GM12878 (cell line): ENCODE data around the gene MARK4. TPM values are rescaled to one million over a fixed set of nuclear protein-coding genes. Genes with fewer than 3 reads are reported as not detected.

ENCODE experiments used
- ATAC-seq: fragments of 200-7000 bp; cut with Tn5 transposase; 3 replicates; pipeline ENCODE4 v1.9.1; 2020; ENCODE audit warnings: mild to moderate bottlenecking, moderate library complexity
- BruUV-seq: library from RNA; stranded (reverse); fragments of 400-500 nt; replicated peaks from 2 replicates; lab custom pipeline; 2021; lab: Mats Ljungman, UMichigan
- CTCF ChIA-PET: fragments of 300-600 bp; sonication (Branson Sonifier 250); formaldehyde crosslinking; extraction: SDS; loops from one replicate; lab custom pipeline; 2021; ENCODE audit warnings: inconsistent platforms; lab: Yijun Ruan, JAX
- POLR2A ChIA-PET: fragments of 350-600 bp; formaldehyde crosslinking; extraction: SDS; loops from one replicate; lab custom pipeline; 2021; ENCODE audit warnings: inconsistent platforms; lab: Charles Lee
- RAD21 ChIA-PET: fragments of 300-600 bp; sonication (Branson Sonifier 250); formaldehyde crosslinking; loops from one replicate; lab custom pipeline; 2023; ENCODE audit warnings: antibody characterized with exemption; ENCODE audit not compliant: unreplicated experiment; lab: Charles Lee
- SMC1A ChIA-PET: fragments of 300-600 bp; sonication (Branson Sonifier 250); formaldehyde crosslinking; loops from one replicate; lab custom pipeline; 2023; ENCODE audit not compliant: unreplicated experiment, uncharacterized antibody; lab: Charles Lee
- DNase-seq: peaks from one replicate; pipeline ENCODE4 v3.0.0-alpha.2; 2011; ENCODE audit warnings: low read depth, low spot score
- FAIRE-seq: peaks from 3 replicates; lab custom pipeline; 2011; peaks lifted over from hg19 to GRCh38; lab: Jason Lieb, UNC
- H2AFZ ChIP-seq: 2 replicates; pipeline ENCODE4 v1.6.0; 2011; ENCODE audit warnings: low read depth, low read length, control low read depth; ENCODE audit not compliant: control insufficient read depth
- H3K27ac ChIP-seq: 2 replicates; pipeline ENCODE4 v1.5.1; 2011; ENCODE audit warnings: control low read depth; ENCODE audit not compliant: control insufficient read depth, insufficient read depth
- H3K27me3 ChIP-seq, 2 experiments: replicated peaks in 1 of 2; 2 replicates each; pipeline versions ENCODE4 v1.6.0 to v1.6.1; 2011; ENCODE audit warnings: low read length in 1 of 2; ENCODE audit not compliant: control insufficient read depth in 2 of 2, insufficient read depth in 2 of 2
- H3K36me3 ChIP-seq, 2 experiments: 2 replicates each; pipeline ENCODE4 v1.5.1; 2011; ENCODE audit warnings: low read length in 1 of 2; ENCODE audit not compliant: control insufficient read depth in 2 of 2, insufficient read depth in 2 of 2
- H3K4me1 ChIP-seq: 2 replicates; pipeline ENCODE4 v1.6.1; 2011; ENCODE audit warnings: mild to moderate bottlenecking, low read length, moderate library complexity, mixed read lengths; ENCODE audit not compliant: control insufficient read depth, insufficient read depth
- H3K4me2 ChIP-seq: 2 replicates; pipeline ENCODE4 v1.6.0; 2011; ENCODE audit warnings: control low read depth; ENCODE audit not compliant: control insufficient read depth, insufficient read depth
- H3K4me3 ChIP-seq: fragments of 200-600 bp; sonication (generic); 2 replicates; pipeline ENCODE4 v1.5.1; 2016
- H3K79me2 ChIP-seq: 2 replicates; pipeline ENCODE4 v1.6.0; 2011; ENCODE audit warnings: low read length; ENCODE audit not compliant: control insufficient read depth, insufficient read depth
- H3K9ac ChIP-seq: 2 replicates; pipeline ENCODE4 v1.8.0; 2011; ENCODE audit warnings: low read length, control low read depth, mixed read lengths; ENCODE audit not compliant: control insufficient read depth, insufficient read depth
- H3K9me3 ChIP-seq: replicated peaks from 3 replicates; pipeline ENCODE4 v1.5.1; 2011; ENCODE audit warnings: mild to moderate bottlenecking, low read length; ENCODE audit not compliant: control insufficient read depth, insufficient read depth
- H4K20me1 ChIP-seq: 2 replicates; pipeline ENCODE4 v1.6.0; 2011; ENCODE audit not compliant: control insufficient read depth, insufficient read depth
- CBX5 ChIP-seq: sonication (generic); IDR thresholded peaks from 2 replicates; pipeline ENCODE4 v1.6.1; 2016; ENCODE audit warnings: low read depth, moderate library complexity, mild to moderate bottlenecking, inconsistent platforms
- CHD4 ChIP-seq: fragments of 200-600 bp; sonication (generic); IDR thresholded peaks from 2 replicates; pipeline ENCODE4 v1.6.1; 2016; ENCODE audit warnings: mild to moderate bottlenecking
- DPF2 ChIP-seq: fragments of 450-650 bp; IDR thresholded peaks from 2 replicates; pipeline ENCODE4 v1.6.1; 2017; ENCODE audit warnings: mild to moderate bottlenecking
- IKZF1 ChIP-seq: fragments of 450-650 bp; conservative IDR thresholded peaks from 2 replicates; pipeline ENCODE4 v1.6.1; 2017; ENCODE audit warnings: antibody characterized with exemption, mild to moderate bottlenecking
- JUNB ChIP-seq: IDR thresholded peaks from 2 replicates; pipeline ENCODE4 v1.6.1; 2016; ENCODE audit warnings: antibody characterized with exemption, mild to moderate bottlenecking
- MYB ChIP-seq: fragments of 150-350 bp; IDR thresholded peaks from 2 replicates; pipeline ENCODE4 v1.6.1; 2014; ENCODE audit warnings: mild to moderate bottlenecking, low read depth, low read length, borderline replicate concordance
- NFXL1 ChIP-seq: fragments of 450-650 bp; IDR thresholded peaks from 2 replicates; pipeline ENCODE4 v1.6.1; 2017; ENCODE audit warnings: antibody characterized with exemption, mild to moderate bottlenecking, borderline replicate concordance
- NFYB ChIP-seq: IDR thresholded peaks from 2 replicates; pipeline ENCODE4 v1.6.1; 2011; ENCODE audit warnings: low read depth, mild to moderate bottlenecking, low read length, improper control_type of control experiment, moderate library complexity; ENCODE audit not compliant: insufficient read depth
- NR2C1 ChIP-seq: fragments of 450-650 bp; IDR thresholded peaks from 2 replicates; pipeline ENCODE4 v1.6.1; 2017; ENCODE audit warnings: antibody characterized with exemption, mild to moderate bottlenecking, moderate library complexity
- RB1 ChIP-seq: fragments of 450-650 bp; formaldehyde crosslinking; IDR thresholded peaks from 2 replicates; pipeline ENCODE4 v1.6.1; 2017; ENCODE audit warnings: mild to moderate bottlenecking, borderline replicate concordance
- RBBP5 ChIP-seq: fragments of 200-600 bp; sonication (generic); conservative IDR thresholded peaks from 2 replicates; pipeline ENCODE4 v1.6.1; 2016
- SMAD5 ChIP-seq: IDR thresholded peaks from 2 replicates; pipeline ENCODE4 v1.6.1; 2016; ENCODE audit warnings: antibody characterized with exemption, low read depth
- TCF12 ChIP-seq: IDR thresholded peaks from 2 replicates; pipeline ENCODE4 v1.6.1; 2011; ENCODE audit warnings: low read depth, mild to moderate bottlenecking, low read length
- YBX1 ChIP-seq: fragments of 450-650 bp; IDR thresholded peaks from 2 replicates; pipeline ENCODE4 v1.6.1; 2016; ENCODE audit warnings: antibody characterized with exemption
- YY1 ChIP-seq: IDR thresholded peaks from 2 replicates; pipeline ENCODE4 v1.6.1; 2011; ENCODE audit warnings: low read depth, mild to moderate bottlenecking, low read length
- ZZZ3 ChIP-seq: IDR thresholded peaks from 2 replicates; pipeline ENCODE4 v1.6.1; 2011; ENCODE audit warnings: low read depth; ENCODE audit not compliant: control insufficient read depth, insufficient read length
- WGBS: methylation state at CpG from one replicate; pipeline ENCODE4 v1.1.6; 2016; ENCODE audit warnings: low lambda C conversion rate; ENCODE audit not compliant: insufficient replicate concordance, insufficient coverage; ENCODE audit errors: missing lambda C conversion rate; 5-methylcytosine and 5-hydroxymethylcytosine counted together
- in situ Hi-C: fragments of 300-500 bp; cut with MboI; formaldehyde crosslinking; loops from 9 replicates; pipeline ENCODE4 v1.14.3; 2018; ENCODE audit warnings: mixed read lengths
- intact Hi-C: fragments of 100-400 bp; cut with micrococcal nuclease; formaldehyde crosslinking; loops from one replicate; pipeline ENCODE4 v1.14.2; 2022; ENCODE audit not compliant: unreplicated experiment
- polyA plus RNA-seq, 11 experiments: library from polyadenylated mRNA; depleted of rRNA in 4 of 11; unstranded in 6 of 11; stranded (reverse) in 5 of 11; fragments of >200 nt; fragmentation: Nextera tagmentation in 4 of 11; fragmentation: Illumina TruSeq in 1 of 11; extraction: Ambion mirVana in 4 of 11; extraction: Trizol in 1 of 11; gene quantifications; 1 replicate in 1 of 11; 2 replicates in 10 of 11; pipeline versions ENCODE4 v1.2.1 to v1.2.3, GENCODE V29; 2011 to 2016; ENCODE audit warnings: inconsistent platforms in 2 of 11, missing spikeins in 2 of 11, low read depth in 1 of 11
- total RNA-seq, 4 experiments: library from RNA; depleted of rRNA in 3 of 4; stranded (reverse); fragments of >200 nt in 3 of 4; fragmentation: Illumina TruSeq in 1 of 4; extraction: Trizol in 1 of 4; gene quantifications; 2 replicates each; pipeline versions ENCODE4 v1.2.1 to v1.2.3, GENCODE V29; 2013 to 2021
- TF ChIP-seq, protein P1 (sequence below): IDR thresholded peaks from 2 replicates; pipeline ENCODE4 v1.6.1; 2012; ENCODE audit warnings: low read depth, low read length, improper control_type of control experiment
- TF ChIP-seq, protein P2 (sequence below): fragments of 450-650 bp; formaldehyde crosslinking; IDR thresholded peaks from 2 replicates; pipeline ENCODE4 v1.4.0; 2022; ENCODE audit warnings: mild to moderate bottlenecking, moderate library complexity

Gene MARK4
- total and polyA plus RNA-seq, 10 of the 15 experiments (the other 5 are each of a cell fraction or from before 2014, with no cell fraction given): 0.66 to 24.3 (median 5.1) TPM

GRCh38 chr19:45279587-45280192, 28.6 kb downstream of the MARK4 start (continued):
- TF ChIP-seq, protein P1, sequence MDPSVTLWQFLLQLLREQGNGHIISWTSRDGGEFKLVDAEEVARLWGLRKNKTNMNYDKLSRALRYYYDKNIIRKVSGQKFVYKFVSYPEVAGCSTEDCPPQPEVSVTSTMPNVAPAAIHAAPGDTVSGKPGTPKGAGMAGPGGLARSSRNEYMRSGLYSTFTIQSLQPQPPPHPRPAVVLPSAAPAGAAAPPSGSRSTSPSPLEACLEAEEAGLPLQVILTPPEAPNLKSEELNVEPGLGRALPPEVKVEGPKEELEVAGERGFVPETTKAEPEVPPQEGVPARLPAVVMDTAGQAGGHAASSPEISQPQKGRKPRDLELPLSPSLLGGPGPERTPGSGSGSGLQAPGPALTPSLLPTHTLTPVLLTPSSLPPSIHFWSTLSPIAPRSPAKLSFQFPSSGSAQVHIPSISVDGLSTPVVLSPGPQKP: no peak
- no peak for TF ChIP-seq IKZF1
- TF ChIP-seq, protein P2, sequence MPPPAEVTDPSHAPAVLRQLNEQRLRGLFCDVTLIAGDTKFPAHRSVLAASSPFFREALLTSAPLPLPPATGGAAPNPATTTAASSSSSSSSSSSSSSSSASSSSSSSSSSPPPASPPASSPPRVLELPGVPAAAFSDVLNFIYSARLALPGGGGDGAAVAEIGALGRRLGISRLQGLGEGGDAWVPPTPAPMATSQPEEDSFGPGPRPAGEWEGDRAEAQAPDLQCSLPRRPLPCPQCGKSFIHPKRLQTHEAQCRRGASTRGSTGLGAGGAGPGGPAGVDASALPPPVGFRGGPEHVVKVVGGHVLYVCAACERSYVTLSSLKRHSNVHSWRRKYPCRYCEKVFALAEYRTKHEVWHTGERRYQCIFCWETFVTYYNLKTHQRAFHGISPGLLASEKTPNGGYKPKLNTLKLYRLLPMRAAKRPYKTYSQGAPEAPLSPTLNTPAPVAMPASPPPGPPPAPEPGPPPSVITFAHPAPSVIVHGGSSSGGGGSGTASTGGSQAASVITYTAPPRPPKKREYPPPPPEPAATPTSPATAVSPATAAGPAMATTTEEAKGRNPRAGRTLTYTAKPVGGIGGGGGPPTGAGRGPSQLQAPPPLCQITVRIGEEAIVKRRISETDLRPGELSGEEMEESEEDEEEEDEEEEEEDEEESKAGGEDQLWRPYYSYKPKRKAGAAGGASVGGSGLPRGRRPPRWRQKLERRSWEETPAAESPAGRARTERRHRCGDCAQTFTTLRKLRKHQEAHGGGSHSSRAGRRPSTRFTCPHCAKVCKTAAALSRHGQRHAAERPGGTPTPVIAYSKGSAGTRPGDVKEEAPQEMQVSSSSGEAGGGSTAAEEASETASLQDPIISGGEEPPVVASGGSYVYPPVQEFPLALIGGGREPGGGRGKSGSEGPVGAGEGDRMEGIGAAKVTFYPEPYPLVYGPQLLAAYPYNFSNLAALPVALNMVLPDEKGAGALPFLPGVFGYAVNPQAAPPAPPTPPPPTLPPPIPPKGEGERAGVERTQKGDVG: no peak
- TF ChIP-seq CBX5: no peak
- no peak for TF ChIP-seq NR2C1
- TF ChIP-seq RB1: no peak

GRCh38 chr19:45280471-45280961, 29.4 kb downstream of the MARK4 start:
- no peak overlapping the region for H2AFZ ChIP-seq
- FAIRE-seq (no peak), DNase-seq (no peak), ATAC-seq (no peak)
- H3K4me1 ChIP-seq: no peaks in the 10 kb centered on the region
- intact Hi-C loops (no loop called here), in situ Hi-C loops (no loop called here)
- no peak overlapping the region for H3K27ac ChIP-seq
- H3K9me3 ChIP-seq: no peaks in the 10 kb centered on the region
- H3K36me3 ChIP-seq: peaks cover 0 to 2% of the 10 kb centered on the region in 2 experiments; a peak in 3 of 4 replicates
- ChIA-PET RAD21 (no interaction called here), POLR2A (interaction anchor here (0.6 kb wide), 1 partner anchor 97 kb away, joined by 3 read pairs; no protein-coding TSS in a partner anchor), SMC1A (interaction anchor here (0.7 kb wide), 1 partner anchor 168 kb away, joined by 3 read pairs; no protein-coding TSS in a partner anchor), CTCF (no interaction called here)
- 94% methylated on average over 19 of the region's 19 CpGs for WGBS
- H3K27me3 ChIP-seq: no peaks in the 10 kb centered on the region
- H3K4me2 ChIP-seq: no peak overlapping the region
- H4K20me1 ChIP-seq: no peaks in the 10 kb centered on the region
- H3K9ac ChIP-seq: no peak overlapping the region
- no TSS peak for BruUV-seq
- H3K4me3 ChIP-seq: no peak overlapping the region
- H3K79me2 ChIP-seq: no peaks in the 10 kb centered on the region
- TF ChIP-seq NFXL1 (no peak), TCF12 (no peak), DPF2 (no peak), YBX1 (no peak), JUNB (no peak), ZZZ3 (no peak), RBBP5 (no peak), SMAD5 (no peak), MYB (no peak), NFYB (no peak), CHD4 (no peak), YY1 (no peak)
